CD4-positive, alpha-beta T cell treated with Interleukin-21 for 1 hour (primary cell): ENCODE results near the gene DLL1.

ENCODE experiments used
- DNase-seq: peaks from one replicate; pipeline ENCODE4 v3.0.0-alpha.2; 2020

The DLL1 gene

DNA sequence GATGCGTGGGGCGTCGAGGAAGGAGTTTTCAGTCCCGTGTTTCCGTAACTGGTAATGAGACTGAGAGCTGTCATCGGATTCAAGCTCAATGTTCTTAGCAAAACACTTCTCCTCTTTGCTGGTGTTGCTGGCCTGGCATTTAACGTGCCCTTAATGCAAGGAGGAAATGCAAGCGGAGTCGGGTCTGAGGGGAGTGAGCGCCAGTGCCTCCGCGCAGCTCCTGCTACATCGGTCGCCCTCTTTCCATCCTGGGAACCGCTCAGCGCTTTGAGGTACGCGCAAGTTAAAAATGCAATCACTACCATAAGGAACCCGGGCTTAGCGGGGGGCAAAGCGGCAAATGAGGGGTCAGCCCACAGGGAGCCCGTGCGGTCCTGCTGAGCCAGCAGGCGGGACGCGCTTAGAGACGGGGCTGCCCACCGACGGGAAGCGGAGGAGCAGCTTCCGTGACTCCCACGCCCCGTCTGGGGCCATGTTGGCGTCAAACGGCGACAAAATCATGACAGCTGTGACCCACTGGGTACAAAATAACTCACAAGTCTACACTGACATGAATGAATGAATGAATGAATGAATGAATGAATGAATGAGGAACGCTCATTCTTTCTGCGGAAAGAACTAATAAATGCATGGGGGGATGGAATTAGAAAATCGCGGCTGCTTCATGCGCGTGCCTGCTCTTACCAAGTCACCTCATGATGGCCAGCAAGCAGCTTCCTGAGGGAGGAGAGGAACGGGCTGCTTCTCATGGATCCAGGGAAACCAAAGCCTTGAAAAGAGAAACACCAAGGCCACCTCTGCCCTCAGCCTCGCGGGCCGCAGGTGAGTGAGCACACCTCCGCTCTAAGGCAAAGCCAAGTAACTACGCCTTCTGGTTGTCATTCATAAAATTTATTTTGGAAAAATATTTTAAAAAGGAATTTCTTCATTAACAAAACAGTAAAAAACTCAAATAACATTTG, 9.3 kb downstream of the DLL1 start:
- DNase-seq = no peak

DNA sequence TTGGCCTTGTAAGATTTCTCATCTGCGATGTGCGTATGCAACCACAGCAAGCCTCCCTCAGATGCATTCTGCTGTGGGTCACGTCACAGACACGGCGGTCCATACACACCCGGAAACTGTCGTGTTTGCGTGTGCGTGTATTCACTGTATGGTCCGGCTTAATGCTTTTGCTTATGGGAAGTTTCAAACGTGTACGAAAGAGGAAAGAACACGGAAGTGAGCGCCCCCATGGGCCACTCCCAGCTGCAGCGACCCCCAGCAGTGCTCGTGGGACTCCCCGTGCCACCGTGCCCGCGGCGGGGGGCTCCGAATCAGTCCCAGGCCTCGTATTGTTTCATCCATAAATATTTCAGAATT, 10.2 kb downstream of the DLL1 start:
- DNase-seq = no peak

DNA sequence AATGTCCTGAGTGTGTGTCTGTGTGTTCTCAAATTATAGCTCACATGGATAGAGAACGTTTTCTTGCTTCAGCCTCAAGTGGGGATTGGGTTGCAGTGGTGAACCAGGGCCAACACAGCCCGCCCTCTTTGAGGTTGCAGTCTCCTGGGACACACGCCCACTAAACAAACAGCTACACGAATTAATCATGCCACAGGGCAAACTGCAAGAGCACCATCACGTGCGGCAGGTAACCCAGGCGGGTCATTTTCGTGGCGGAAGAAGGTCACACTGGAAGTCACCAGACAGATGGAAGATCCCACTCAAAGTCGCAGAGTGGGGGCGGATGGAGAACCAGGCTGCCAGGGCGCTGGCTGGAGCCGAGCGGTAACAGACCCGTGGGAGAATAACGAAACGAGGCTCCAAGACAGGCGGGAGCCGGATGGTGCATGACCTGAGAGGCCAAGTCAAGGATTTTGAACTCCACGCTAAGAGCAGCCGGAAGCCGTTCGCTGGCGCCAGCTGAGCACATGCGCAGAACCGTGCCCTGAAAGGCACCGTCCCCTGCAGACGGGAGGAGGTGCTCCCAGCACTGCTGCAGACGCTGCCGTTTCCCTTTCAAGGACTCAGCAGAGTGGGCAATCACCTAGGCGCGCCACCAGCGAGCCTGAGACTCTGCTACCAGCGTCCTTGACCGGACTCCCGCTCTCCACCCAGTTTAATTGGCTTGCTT, 10.7 kb downstream of the DLL1 start:
- peak; percentile 72 for DNase-seq

DNA sequence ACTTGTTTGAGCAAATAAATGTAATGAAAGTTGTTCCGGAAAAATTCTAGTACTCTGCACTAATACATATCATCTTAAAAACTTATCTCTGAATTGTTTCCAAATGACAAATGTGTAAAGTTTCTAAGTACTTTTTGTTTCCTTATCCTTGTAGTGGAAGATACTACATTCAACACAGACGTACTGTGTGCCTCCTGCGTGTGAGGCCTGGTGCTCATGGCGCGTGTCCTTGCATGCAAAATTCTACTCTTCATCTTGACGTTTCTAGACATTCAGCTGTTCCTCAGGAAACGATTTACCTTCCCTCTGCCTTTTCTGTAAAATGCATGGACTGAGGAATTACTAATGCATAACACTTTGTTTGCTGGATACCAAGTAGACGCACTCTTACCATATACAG, 11.5 kb downstream of the DLL1 start:
- no peak for DNase-seq

DNA sequence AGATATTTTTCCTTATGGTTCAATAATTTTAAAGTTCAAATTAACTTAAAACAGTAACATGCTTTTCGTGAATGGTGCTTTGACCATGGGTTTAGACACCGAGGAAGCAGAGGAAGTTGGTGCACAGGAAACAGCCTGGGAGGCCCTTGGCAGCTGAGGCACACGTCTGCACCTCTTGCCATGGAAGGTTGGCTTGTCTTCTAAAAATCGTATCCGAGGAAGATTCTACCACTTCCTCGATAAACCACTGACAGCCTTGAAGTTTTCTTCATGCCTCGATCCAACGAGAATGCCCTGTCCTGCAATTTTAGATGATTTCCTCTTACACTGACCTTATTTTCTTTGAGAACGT, 12.2 kb downstream of the DLL1 start:
- no peak for DNase-seq

DNA sequence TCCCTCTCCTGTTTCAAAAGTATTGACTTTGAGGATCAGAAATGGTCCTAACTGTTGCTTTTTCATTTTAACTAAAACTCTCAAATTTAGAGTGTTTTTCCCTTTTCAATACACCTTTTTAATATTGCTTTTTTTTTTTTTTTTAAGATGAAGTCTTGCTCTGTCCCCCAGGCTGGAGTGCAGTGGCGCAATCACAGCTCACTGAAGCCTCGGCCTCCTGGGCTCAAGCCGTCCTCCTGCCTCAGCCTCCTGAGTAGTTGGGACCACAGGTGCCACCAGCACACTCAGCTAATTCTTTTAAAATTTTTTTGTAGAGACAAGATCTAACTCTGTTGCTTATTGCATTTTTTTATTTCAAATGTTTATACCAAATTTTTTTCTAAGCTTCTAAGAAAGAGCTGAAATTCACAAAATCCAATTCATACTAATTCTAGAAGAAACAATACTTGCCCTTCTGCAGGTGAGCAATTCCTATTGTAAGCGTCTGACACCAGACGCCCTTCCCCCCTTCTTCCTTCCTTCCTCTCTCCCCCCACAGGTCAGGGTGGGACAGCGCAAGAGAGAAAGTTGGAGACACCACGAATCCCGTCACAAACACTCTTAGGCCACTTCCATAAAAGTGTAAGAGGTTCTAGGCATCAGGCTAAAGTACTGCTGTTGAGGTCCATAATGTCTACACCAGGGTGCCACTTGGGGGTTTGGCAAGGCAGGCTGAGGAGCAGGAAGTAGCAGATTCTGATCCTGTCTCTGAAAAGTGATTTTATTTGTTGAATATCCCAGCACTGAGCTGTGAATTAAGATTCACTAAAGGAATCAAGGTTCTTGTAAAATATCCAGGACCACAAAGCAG, 12.8 kb downstream of the DLL1 start:
- DNase-seq = no peak

DNA sequence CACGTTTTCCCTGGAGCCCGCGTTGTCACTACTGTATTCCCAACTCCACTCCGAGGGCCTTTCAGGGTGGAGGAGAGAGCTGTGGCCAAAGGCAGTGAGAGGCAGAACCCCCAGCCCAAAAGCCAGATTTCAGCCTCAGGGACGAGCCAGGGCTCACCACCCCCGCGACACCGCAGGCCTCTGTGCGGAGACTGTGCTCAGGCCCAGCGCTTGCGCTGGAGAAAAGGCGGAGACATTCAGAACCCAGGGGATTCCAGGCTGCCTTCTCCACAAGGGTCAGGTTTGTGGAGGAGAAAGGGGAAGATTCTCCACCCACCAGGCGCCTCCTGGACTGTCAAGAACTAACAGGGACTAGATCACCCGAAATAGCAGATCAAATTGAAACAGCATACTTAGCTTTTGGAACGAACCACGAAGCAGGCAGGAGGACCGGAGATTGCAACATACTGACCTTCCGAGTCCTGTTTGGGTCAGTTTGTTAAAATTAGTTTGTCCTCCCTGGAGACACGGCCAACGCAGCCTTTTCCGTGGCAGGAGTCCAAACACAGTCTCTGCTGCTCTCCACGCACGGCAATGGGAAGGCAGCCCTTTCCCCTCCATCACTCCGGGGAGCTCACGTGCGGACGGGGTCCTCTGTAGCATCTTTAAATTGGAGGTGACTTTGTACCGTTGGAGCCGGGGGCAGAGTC, 14.4 kb downstream of the DLL1 start:
- DNase-seq = no peak

DNA sequence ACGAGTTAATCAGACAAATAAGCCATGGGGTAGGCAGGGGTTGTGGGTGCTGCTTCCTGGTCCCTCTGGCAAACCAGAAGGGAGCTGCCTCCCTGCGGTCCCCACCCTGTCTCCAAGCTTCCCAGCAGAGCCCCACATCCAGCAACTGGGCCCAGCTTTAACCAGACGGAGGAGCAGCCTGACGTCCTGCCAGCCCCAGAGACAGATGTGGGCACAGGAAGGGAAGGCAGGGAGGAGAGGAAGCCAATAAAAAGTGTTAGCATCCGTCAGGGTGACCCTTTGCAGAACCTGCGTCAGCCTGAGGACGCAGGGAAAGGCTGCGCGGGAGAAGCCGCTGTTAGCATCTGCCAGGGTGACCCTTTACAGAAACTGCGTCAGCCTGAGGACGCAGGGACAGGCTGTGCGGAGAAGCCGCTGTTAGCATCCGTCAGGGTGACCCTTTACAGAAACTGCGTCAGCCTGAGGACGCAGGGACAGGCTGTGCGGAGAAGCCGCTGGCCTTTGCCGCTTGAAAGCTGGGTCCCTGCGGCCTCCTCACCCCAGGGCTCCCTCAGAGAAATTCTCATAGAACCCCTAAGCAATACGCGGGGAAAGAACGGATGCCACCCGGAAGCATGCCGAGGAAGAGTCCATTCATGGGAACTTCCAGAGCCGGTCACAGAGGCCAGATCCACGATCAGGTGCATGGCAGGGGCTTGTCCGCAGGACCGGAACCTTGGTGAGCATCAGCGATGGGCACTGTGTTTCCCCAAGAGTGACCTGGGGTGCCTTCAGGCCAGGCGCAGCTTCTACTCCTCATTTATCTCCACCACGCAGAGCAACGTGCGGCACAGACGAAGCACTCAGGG, 15.9 kb downstream of the DLL1 start:
- no peak for DNase-seq

DNA sequence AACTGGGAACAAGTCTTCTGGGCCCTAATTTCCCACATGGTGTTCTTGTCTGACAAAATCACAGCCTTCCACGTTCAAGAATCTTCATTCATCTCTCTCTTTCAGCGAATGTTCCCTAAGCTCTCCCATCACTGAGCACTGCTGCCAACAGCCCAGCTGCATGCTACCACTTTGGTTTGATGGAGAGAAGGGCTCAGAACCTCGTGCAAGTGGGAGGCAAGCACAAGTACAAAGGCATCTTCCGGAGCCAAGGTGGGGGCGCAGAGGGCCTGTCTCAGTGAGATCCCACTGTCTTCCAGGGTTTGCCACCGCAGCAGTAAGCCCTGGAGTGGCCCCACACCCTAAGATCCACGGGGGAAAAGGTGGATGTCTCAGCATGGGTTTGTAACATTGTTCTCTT, 17.2 kb downstream of the DLL1 start:
- DNase-seq = no peak

DNA sequence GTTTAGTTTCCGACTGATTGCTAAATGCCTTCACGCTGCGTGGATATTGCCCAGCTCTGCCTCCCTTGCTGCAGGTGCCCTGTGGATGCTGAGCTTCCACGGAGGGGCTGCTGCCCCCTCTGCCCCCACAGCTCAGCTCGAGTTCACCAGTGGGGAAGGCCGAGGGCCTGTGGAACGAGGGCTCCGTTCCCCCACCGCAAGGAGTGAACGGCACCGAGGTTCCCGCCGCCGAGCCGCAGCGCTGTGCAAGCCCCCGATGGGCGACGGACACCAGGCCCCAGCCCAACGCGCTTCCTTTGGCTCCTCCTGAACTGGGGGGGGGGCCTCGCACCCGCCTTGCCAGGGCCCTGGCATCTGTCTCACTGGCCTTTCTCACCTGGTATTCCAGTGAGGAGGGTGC, 17.7 kb downstream of the DLL1 start:
- no peak for DNase-seq

DNA sequence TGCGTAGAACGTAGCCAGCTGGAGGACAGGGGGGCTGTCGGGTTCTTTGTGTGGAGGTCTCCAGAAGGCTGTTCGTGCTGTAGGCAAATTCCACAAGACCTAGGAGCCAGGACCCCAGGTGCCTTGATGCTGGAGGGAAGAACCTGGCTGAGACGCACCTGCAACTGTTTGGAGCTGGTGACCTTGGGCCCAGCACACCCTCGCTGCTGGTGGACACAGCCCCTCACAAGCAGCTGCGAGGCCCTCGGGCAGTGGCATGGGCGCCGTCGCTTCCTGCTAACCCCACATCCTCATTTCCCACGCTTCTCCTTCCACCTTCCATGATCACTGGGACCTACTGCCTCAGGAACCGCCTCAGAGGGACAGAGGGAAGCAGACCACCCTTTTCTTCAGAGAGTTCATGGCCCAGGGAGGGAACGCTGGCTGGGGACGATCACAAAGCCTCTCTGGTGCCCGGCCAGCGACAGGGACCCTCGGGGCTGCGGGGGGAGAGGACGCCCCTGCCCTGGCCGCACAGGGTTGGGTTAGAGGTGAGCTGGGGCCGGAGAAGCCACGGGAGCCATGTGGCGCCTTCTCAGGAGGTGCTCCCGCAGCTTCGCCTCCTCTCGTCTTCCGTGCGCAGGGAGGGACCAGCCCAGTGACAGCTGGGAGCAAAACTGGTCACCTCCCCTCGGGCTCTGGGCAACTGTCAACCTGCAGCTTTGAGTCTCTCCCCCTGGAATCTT, 18.4 kb downstream of the DLL1 start:
- no peak for DNase-seq

DNA sequence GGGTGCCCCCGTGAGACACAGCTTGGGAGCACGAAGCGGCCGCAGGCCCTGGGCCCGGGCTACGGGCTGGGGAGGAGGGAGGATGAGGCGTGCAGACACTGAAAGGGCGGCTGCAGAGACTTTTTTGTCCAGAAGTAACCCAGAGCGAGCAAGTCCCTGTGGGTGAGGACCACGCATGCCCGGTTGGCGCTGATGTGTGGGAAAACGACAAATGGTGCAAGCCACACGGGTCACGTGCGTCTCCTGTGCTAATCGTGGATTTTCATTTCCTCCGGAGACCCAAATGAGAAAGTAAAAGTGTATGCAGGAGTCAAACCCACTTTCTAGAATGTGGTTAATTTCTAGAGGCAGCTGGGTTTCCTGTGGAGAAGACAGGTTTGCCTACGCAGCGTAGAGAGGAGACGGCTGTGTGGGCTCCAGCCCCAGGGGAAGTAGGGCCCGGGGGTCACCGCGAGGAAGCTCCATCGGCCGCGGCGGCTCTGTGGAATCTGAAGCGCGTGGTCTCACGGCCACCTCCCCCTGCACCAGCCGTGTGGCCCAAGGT, 19.0 kb downstream of the DLL1 start:
- DNase-seq = peak; percentile 85

DNA sequence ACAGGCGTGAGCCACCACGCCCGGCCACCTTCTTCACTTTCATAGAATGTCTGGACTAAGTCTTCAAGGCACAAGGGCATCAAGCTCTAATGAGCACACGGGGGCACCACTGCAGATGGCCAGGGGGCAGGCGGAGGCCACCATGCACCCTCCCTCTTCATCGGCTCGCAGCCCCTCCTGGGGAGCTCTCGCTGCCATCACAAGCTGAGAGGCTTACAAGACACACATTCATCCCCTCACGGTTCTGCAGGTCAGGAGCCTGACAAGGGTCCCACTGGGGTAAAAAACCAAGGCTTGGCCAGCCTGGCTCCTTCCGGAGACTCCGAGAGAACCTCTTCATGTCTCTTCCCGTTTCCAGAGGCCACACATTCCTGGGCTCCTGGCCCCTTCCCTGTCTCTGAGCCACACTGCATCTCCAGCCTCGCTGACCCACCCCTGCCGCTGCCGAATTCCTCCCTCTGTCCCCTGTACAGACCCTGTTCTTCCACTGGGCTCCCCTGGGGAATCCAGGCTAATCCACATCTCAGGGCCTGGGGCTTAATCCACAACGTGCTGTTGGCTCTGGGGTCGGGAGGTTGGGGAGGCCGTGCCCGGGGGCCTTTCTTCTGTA, 19.8 kb downstream of the DLL1 start:
- DNase-seq = no peak

DNA sequence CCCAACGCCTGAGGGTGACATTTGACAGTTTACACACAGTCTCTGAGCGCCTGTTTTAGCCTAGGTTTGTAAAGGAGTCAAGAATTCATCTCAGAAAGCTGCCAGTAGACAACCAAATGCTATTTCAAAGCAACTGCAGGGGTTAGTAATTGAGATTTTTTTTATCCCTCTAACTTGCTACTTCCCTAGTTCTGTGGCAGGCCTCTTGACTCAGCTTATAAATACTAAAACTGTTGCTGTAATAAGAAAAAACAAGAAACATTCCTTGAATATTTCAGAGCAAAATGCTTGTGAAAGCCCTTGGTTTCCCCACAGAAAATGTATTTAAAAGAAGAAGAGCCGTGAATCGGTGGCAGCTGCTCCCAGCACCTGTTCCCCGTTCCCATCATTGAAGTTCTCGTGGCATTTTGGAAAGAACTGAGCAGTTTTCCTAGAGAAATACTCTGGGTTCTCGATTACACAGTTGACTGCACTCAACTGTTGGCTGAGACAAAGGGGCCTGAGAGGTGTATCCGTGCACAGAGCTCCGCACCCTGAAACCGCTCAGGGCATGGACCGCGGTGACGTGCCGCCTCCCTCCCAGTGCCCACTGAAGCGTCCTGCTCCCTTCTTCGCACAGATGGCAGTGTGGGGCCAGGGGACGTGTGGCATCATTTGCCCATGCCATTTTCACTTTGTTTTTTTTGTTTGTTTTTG, 20.9 kb downstream of the DLL1 start:
- no peak for DNase-seq

DNA sequence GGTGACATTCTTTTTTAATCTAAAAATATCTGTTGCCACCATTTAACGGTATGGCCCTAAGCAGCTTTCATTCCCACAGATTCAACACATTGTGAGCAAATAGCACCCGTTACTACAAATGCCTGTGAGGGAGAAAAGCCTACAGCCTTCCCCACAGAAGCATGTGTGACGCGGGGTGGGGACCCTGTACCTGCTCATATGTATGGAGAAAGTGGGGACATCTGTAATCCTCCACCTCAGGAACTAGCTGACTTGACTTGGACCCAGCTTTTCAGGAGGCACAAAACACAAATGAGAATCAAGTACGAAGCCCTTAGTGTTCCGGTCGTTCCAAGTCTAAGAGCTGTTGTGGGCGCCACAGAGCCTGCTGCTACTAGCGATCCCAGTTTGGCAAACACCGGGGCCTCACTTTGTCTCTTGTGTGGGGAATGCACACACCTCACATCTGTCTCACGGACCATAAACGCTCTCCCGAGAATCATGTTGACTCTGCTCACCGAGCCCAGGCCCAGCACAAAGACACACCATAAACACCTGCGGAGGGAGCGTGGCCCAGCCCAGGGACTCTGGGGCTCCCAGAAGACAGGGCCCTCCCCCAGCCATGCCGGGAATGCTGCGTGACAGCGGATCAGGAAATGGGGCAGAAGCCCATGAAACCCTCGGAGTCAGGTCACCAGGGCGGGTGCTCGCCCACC, 21.6 kb downstream of the DLL1 start:
- no peak for DNase-seq

DNA sequence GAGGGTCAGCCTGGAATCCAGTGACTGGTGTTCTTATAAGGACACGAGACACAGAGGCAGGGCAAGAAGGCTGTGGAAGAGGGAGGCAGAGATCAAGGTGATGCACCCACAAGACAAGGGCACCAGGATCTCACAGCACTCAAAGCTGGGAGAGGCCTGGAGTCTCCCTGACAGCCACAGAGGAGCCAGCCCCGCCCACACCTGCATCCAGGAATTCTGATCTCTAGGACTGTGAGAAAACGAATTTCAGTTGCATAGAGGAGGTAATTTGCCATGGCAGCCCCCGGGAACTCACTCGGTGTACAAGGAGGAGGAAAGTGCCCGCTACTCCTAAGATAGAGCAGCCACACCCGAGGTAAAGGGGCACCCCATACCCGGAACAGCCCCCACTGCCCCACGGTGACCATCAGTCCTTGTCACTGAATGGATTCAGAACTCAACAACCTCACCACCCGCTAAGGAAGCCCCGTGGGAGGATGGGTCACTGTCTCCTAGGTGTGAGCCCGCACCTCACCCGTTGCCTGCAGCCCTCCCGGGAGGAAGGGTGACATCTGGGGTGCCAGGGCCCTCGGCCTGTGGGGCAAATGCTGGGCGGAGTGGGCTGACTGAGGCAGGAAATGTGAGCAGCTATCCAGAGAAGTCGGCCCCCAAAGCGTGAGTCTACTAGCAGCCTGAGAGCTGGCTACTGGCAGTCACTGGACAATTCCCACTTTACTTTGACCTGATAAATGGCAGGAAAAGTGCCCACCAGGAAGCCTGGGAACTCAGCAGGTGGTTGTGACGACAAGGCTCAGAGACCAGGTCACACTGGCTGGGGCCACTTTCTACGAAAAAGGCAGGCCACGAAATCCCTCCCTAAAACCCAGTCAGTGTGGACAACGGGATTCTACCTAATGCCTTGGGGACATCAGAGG, 22.4 kb downstream of the DLL1 start:
- DNase-seq = no peak

DNA sequence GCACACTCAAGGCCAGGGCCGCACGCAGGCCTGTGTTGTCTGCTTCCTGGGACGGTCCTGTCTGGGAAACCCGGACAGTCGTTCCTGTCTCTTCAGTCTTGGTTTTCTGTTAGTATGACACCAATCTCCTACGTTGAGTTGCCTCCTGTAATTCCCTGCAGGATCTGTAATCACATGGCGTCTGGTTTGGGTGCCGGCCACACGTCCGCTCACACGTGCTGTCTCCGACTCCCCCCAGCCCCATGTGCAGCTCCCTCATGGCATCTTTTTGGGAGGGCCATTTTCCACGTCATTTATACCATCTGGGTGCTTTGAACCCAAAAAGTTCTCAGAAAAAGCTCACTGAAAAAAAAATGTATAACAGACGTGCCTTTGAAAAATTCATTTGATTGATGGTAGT, 23.2 kb downstream of the DLL1 start:
- no peak for DNase-seq
